ENCODE data around the gene ZFAND3.

DNA sequence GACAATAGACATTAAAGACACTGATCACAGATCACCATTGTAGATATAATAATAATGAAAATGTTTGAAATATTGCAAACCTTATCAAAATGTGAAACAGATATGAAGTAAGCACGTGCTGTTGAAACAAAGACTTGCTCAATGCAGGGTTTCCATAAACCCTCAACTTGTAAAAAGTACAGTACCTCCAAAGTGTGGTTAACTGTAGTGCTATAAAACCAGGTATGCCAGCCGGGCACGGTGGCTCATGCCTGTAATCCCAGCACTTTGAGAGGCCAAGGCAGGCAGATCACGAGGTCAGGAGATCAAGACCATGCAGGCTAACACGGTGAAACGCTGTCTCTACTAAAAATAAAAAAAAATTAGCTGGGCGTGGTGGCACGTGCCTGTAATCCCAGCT lies 96.6 kb downstream of the ZFAND3 start:
- TF ChIP-seq POLR2A (IDR thresholded peaks at IDR 0.05; ENCODE audit: low read length): no peak
- no peak for TF ChIP-seq GATA1 (IDR thresholded peaks at IDR 0.05; ENCODE audit: low read depth, low read length)

Measured in erythroblast (primary cell).